GM21367 (cell line): ENCODE measurements around the gene CAMK1D.
"Not testable (repeated sequence)": the region's sequence is repeated elsewhere in the genome, so short reads cannot be mapped to it uniquely, and the experiment has no call there.

ENCODE experiments used
- ATAC-seq: cut with Tn5 transposase; IDR thresholded peaks from one replicate; pipeline ENCODE4 v1.9.1; 2021; ENCODE audit not compliant: unreplicated experiment

CAMK1D gene

GRCh38 chr10:12806228-12807095 lies 457.1 kb downstream of the CAMK1D start:
- no peak for ATAC-seq

- no peak for ATAC-seq
Observed at GRCh38 chr10:12807096-12807755, 457.9 kb downstream of the CAMK1D start.

GRCh38 chr10:12808014-12808613 lies 458.8 kb downstream of the CAMK1D start:
- no peak for ATAC-seq

GRCh38 chr10:12810046-12810445 lies 460.7 kb downstream of the CAMK1D start:
- not testable (repeated sequence) for ATAC-seq

GRCh38 chr10:12811826-12812225 lies 462.5 kb downstream of the CAMK1D start:
- ATAC-seq, result no peak

- ATAC-seq, result no peak
Observed at GRCh38 chr10:12812571-12812970, 463.2 kb downstream of the CAMK1D start.

- ATAC-seq, result no peak
Observed at GRCh38 chr10:12814166-12814565, 464.8 kb downstream of the CAMK1D start.

GRCh38 chr10:12819071-12819470 lies 469.7 kb downstream of the CAMK1D start:
- ATAC-seq, result no peak

- no peak for ATAC-seq
Observed at GRCh38 chr10:12819656-12820055, 470.3 kb downstream of the CAMK1D start.

- no peak for ATAC-seq
Observed at GRCh38 chr10:12822126-12822892, 473.0 kb downstream of the CAMK1D start.

GRCh38 chr10:12822893-12823170 lies 473.5 kb downstream of the CAMK1D start:
- no peak for ATAC-seq

GRCh38 chr10:12823328-12823727 lies 474.0 kb downstream of the CAMK1D start:
- no peak for ATAC-seq

- ATAC-seq, result no peak
Observed at GRCh38 chr10:12825260-12825849, 476.0 kb downstream of the CAMK1D start.

- no peak for ATAC-seq
Observed at GRCh38 chr10:12826800-12827372, 477.5 kb downstream of the CAMK1D start.

- no peak for ATAC-seq
Observed at GRCh38 chr10:12828736-12829135, 479.4 kb downstream of the CAMK1D start.

GRCh38 chr10:12829831-12830390 lies 480.6 kb downstream of the CAMK1D start:
- ATAC-seq, result no peak

- ATAC-seq, result no peak
Observed at GRCh38 chr10:12832096-12832495, 482.7 kb downstream of the CAMK1D start.

GRCh38 chr10:12833451-12833850 lies 484.1 kb downstream of the CAMK1D start:
- no peak for ATAC-seq

- no peak for ATAC-seq
Observed at GRCh38 chr10:12834116-12834665, 484.8 kb downstream of the CAMK1D start.

GRCh38 chr10:12834721-12835120 lies 485.4 kb downstream of the CAMK1D start:
- no peak for ATAC-seq
